GM18526 (cell line): ENCODE data around the gene MPV17.

ENCODE experiments used
- POLR2A ChIP-seq: IDR thresholded peaks from 3 replicates; pipeline ENCODE4 v1.6.1; 2011; ENCODE audit not compliant: insufficient read length; ENCODE audit errors: extremely low read depth

Gene MPV17

GRCh38 chr2:27285481-27285880 lies 37.4 kb downstream of the MPV17 start:
- no peak for TF ChIP-seq POLR2A

- TF ChIP-seq POLR2A = no peak
Measured at GRCh38 chr2:27284996-27285395, 37.9 kb downstream of the MPV17 start.

GRCh38 chr2:27282892-27283291 lies 40.0 kb downstream of the MPV17 start:
- TF ChIP-seq POLR2A = no peak

- no peak for TF ChIP-seq POLR2A
Measured at GRCh38 chr2:27281855-27282559, 40.9 kb downstream of the MPV17 start, which contains the start of gene TRIM54. TRIM54 (plus strand) TSS chr2:27282429; CDS start chr2:27282732, 303 bp downstream.

DNA sequence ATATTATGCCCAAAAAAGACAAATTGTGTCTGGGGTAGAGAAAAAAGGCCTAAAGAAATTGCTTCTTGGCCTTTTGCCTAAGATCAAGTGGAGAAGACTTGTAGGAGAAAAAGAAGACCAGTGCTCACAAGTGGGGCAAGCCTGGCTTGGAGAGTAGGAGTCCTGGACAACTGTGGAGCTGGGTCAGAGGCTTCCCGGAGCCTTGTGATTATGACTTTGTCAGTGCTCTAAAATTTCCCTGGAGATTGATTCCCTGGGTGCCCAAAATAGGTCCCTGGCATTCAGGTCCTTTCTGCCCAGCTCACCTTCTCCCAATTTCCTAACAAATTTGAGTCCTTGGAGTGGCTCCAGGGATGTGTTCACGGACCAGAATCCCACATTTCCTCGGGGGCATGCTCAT lies 41.5 kb downstream of the MPV17 start:
- no peak for TF ChIP-seq POLR2A

DNA sequence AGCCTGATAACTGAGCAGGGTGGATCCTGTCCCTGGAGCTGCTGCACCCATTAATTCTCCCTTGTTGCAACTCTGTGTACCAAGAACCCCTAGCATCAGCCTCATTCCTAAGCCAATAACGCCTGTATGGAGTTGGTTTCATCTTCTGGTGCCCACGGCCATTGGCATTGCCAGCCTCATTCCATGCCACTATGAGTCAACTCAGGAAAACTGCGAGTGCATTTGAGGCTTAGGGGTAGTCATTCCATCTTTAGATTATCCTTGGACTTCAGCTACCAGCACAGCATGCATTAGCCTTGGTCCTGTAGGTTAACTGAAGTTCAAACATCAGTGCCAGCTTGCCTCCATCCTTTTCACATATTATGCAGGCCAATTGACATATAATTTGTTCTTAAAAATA lies 42.1 kb downstream of the MPV17 start:
- TF ChIP-seq POLR2A = no peak

GRCh38 chr2:27278010-27278409 lies 44.9 kb downstream of the MPV17 start:
- no peak for TF ChIP-seq POLR2A

GRCh38 chr2:27275211-27276150 lies 47.4 kb downstream of the MPV17 start, which contains the start of gene DNAJC5G:
DNAJC5G (plus strand) TSS chr2:27275433; CDS start chr2:27276729, 1,296 bp downstream.
- TF ChIP-seq POLR2A = no peak

- no peak for TF ChIP-seq POLR2A
Measured at GRCh38 chr2:27271631-27272340, 51.1 kb downstream of the MPV17 start.

DNA sequence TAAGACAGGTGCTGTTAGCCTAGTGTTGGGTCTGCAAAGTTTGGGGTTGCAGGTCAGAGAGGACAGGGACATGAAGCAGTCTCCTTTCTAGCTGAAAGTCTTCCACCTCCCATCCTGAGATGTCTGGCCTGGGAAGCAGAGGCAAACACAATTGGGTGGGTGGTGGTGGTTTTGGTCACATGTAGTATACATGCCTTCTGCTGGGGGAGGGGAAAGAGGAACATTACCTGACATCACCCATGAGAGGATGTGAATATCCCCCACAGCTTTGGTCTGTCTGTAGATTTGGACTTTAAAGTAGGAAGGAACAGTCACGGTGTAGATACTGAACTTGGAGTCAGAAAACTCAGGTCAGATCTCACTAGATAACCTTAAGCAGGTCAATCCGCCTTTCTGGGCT lies 52.2 kb downstream of the MPV17 start:
- no peak for TF ChIP-seq POLR2A

DNA sequence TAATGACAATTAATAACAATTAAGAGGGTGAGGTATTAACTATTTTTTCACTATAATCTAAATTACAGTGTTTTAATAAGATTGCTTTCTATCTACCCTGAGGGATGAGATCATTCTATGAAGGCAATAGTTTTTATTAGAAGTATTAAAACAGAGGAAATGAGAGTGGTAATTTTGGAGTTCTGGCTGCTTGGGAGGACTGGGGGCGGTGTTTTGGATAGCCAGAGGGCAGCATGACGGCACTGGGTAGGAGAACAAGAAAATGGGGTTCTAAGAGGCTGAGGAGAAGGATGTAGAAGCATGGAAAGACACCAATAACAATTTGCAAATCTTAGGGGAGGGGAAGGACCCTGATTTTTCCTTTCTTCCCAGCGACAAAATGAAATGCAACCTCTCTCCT lies 52.8 kb downstream of the MPV17 start:
- no peak for TF ChIP-seq POLR2A

DNA sequence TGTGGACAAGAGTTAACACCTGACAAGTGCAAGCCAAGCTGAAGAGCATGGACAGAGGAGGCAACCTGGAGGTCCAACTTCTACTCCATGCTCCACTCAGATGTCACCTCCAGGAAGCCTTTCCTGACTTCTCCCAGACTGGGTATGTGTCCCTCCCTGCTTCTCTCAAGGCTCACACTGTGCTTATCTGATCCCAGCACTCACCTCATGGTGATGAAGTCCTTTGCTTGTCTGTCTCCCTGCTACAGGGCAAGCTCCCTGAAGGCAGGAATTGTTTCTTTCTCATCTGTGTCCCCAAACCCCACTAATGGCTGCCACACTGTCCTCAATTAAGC lies 57.4 kb downstream of the MPV17 start:
- no peak for TF ChIP-seq POLR2A

- no peak for TF ChIP-seq POLR2A
Measured at GRCh38 chr2:27264753-27265535, 58.0 kb downstream of the MPV17 start.

DNA sequence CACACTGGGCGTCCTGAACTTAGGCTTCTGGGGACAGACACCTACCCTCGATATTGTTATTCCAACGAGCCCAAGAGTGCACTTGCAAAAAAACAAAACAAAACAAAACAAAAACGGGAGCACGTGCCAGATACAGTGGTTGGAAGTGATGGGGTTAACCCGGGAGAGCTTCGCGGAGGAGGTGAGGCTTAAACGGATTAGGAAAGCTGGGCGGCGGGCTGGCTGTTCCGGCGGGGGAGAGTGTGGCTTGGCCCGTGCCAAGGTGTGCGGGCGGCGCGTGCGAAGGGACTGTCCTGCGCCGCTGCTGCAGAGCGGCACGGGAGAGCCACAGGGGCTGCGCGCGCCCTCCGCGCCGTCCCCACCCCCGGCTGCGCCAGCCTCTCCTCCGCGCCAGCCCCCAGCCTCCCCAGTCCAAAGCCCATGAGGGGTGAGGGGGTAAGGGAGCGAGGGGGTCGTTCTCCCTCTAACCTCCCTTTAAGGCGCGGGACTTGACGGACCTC lies 58.6 kb downstream of the MPV17 start:
- no peak for TF ChIP-seq POLR2A
